ENCODE results near the gene SIPA1. TPM values are rescaled to one million over a fixed set of nuclear protein-coding genes. Genes with fewer than 3 reads are reported as not detected.
"Not testable (repeated sequence)": the region's sequence is repeated elsewhere in the genome, so short reads cannot be mapped to it uniquely, and the experiment has no call there.

SIPA1 gene
- total RNA-seq, 1 donor from 2014 or later = 29.7 TPM

GRCh38 chr11:65639228-65639597, 1.3 kb downstream of the SIPA1 start:
- DNase-seq (ENCODE audit: low spot score); intact Hi-C loops (cut with DNase I): not testable (repeated sequence)

GRCh38 chr11:65639623-65640482, 2.0 kb downstream of the SIPA1 start:
- intact Hi-C loops (cut with DNase I) = no loop called here

GRCh38 chr11:65640483-65641296, 2.8 kb downstream of the SIPA1 start:
- peak; percentile 94 for DNase-seq (ENCODE audit: low spot score)
- intact Hi-C loops (cut with DNase I) = no loop called here

More at GRCh38 chr11:65639623-65640482, 2.0 kb downstream of the SIPA1 start:
- DNase-seq (ENCODE audit: low spot score) = no peak

- intact Hi-C loops (cut with DNase I) = no loop called here
- no peak for DNase-seq (ENCODE audit: low spot score)
Measured at GRCh38 chr11:65641297-65642013, 3.6 kb downstream of the SIPA1 start.

- intact Hi-C loops (cut with DNase I) = no loop called here
- DNase-seq (ENCODE audit: low spot score) = no peak
Measured at GRCh38 chr11:65642014-65642671, 4.2 kb downstream of the SIPA1 start.

- DNase-seq (ENCODE audit: low spot score) = no peak
Measured at GRCh38 chr11:65643971-65644370, 6.1 kb downstream of the SIPA1 start.

GRCh38 chr11:65644837-65645236, 6.9 kb downstream of the SIPA1 start:
- no peak for DNase-seq (ENCODE audit: low spot score)
- intact Hi-C loops (cut with DNase I) = no loop called here

More at GRCh38 chr11:65643971-65644370, 6.1 kb downstream of the SIPA1 start:
- intact Hi-C loops (cut with DNase I) = no loop called here

DNA sequence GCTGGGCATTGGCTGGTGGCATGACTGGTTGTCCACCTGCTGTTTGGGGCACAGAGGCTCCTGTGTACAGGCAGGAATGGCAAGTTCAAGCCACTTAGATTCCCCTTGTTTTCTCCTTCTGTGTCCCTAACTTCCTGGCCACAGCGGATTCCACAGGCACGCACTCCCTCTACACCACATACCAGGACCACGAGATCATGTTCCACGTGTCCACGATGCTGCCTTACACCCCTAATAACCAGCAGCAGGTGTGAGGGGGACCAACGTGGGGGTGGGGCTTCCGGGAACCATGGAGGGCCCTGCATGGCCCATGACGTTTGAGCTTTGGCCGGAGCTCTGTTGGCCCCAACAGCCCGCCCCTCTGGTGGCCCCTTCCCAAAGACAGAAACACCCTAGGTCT, 7.8 kb downstream of the SIPA1 start:
- no peak for DNase-seq (ENCODE audit: low spot score)
- intact Hi-C loops (cut with DNase I) = no loop called here

GRCh38 chr11:65646288-65646957, 8.5 kb downstream of the SIPA1 start:
- intact Hi-C loops (cut with DNase I) = no loop called here
- DNase-seq (ENCODE audit: low spot score) = no peak

DNA sequence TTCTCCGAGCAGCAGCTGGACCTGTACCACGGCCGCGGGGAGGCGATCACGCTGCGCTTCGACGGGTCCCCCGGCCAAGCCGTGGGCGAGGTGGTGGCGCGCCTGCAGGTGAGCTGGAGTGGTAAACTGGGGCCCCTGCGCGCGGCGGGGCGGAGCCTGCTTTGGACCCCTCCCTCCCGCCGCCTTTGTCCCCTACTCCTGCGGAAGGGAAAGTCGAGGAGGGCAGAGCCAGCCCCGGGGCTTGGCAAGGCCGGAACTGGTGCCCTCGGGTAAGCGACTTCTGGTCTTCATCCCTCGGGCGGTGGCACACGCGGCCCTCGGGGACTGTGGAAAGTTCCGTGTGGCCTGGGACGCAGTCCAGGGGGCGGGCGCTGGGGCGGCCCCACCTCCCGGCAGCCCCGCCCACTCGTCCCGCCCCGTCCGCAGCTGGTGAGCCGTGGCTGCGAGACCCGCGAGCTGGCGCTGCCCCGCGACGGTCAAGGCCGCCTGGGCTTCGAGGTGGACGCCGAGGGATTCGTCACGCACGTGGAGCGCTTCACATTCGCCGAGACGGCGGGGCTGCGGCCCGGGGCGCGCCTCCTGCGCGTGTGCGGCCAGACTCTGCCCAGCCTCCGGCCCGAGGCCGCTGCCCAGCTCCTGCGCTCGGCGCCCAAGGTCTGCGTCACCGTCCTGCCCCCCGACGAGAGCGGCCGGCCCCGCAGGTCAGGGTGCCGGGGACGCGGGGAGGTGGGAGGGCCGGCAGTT, 9.2 kb downstream of the SIPA1 start:
- DNase-seq (ENCODE audit: low spot score) = no peak
- intact Hi-C loops (cut with DNase I) = no loop called here

- intact Hi-C loops (cut with DNase I) = no loop called here
- no peak for DNase-seq (ENCODE audit: low spot score)
Measured at GRCh38 chr11:65648997-65649493, 11.1 kb downstream of the SIPA1 start.

GRCh38 chr11:65649656-65650546, 12.0 kb downstream of the SIPA1 start:
- intact Hi-C loops (cut with DNase I) = no loop called here
- DNase-seq (ENCODE audit: low spot score) = no peak

DNA sequence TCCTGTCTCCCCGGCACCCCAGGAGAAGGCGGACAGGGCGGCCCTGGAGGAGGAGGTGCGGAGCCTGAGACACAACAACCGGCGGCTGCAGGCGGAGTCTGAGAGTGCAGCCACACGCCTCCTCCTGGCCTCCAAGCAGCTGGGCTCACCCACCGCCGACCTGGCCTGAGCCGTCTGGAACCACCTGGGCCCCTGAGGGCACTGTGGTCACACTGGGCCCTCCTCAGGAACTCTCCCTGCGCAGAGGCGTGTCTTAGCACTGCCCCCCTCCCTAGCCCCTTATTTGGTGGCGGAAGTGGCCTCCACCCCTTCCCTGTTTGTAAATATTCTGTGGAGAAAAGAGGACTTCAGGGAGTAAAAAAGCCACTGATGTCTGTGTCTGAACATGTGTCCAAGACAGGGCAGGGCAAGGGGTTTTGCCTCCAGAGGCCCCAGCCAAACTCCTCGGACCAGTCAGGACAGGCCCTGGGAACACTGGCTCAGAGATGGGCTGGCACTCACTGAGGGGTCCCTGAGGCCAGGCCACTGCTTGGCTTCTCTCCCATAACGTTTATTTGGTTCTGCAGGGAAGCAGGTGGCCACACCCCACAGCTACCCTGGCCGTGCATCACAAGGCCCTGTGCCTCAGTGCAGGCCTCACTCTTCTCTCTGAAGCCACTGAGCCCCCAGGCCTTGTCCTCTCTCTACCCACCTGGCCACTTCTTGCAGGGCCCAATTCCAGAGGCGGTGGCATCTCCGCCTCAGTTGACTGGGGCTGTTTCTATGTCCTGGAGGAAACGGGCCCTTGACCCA, 12.8 kb downstream of the SIPA1 start:
- intact Hi-C loops (cut with DNase I) = no loop called here
- no peak for DNase-seq (ENCODE audit: low spot score)

- no peak for DNase-seq (ENCODE audit: low spot score)
- intact Hi-C loops (cut with DNase I) = no loop called here
Measured at GRCh38 chr11:65651339-65651588, 13.4 kb downstream of the SIPA1 start.

DNA sequence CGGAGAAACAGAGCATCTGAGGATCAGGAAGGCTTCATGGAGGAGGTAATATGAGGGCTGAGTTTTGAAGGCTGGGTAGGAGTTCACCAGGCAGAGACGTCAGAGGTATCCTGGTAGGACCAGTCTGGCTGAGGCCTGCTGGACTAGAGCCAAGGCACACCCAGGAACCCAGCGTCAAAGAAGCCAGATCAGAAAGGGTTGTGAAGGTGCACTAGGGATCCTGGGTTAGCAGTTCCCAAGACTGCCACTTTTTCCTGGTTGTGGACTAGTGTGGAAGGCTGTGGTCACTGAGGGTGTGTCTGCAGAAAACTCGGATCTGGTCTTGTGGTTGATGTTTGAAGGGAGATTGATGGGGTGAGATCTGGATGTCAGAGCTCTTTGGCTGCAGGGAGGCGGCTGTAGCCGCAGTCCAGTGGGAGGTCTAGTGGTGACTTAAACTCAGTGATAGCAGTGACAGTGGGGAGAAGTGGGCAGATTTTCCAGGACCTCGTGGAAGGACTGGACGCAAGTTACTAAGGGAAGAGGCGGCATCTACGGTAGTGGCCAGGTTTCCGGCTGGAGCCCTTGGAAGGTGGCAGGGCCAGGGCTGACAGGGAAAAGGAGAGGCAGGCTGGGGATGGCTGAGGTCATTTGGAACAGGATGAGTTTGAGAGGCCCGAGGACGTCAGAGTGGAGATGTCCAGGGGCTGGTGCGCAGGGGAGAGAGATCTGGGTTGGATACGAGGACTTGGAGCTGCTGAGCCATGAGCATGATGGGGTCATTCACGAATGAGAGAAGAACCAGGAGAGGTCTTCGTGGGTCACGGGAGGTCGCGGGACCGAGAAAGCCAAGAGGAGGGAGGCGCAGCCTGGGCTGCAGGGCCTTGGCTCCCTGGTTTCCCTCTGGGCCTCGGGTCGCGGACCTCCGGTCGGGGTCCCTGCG, 13.9 kb downstream of the SIPA1 start:
- DNase-seq (ENCODE audit: low spot score) = no peak
- intact Hi-C loops (cut with DNase I) = no loop called here
